Heart left ventricle (tissue), 13 donors: ENCODE measurements around the gene C1orf21.

ENCODE experiments used
- CTCF ChIP-seq, 12 donors: fragments of 200-600 bp; sonication (generic) in 4 of 12; IDR thresholded peaks; one replicate each; pipeline versions ENCODE4 v1.5.0 to v1.8.0; 2018 to 2022; ENCODE audit warnings: antibody characterized with exemption in 12 of 12, mild to moderate bottlenecking in 5 of 12
- POLR2A ChIP-seq, 2 donors: fragments of 450-650 bp; IDR thresholded peaks; one replicate each; pipeline ENCODE4 v1.6.1; 2017; ENCODE audit warnings: antibody characterized with exemption in 2 of 2, mild to moderate bottlenecking in 2 of 2, moderate library complexity in 2 of 2
- donor health status: ischemic (EF 13 %, LVEDD 7.1; RV severe dilation, severe dysfunction).
- donor health status: DM: no; HTN: yes; CAD: no.
- donor health status: DM: no; HTN: no; CAD: no.
- donor health status: ischemic (EF 25% LVEDD 6.9; RV normal size, moderate dysfunction).
- donor health status: ischemic (EF 25% LVEDD 5.7; RV mildly dilated, moderate dysfunction).
- donor health status: ischemic (EF 35%, LVEDD 5.7; RV mildly dilated, moderate dysfunction).
- donor health status: nonischemic (EF 11% LVEDD 7.7; RV severe dilation, severe dysfunction).
- donor health status: DM: yes; HTN: yes; CAD: no.
- donor health status: PGD.
- donor health status: ischemic (EF 29% LVEDD 5.4; RV normal size, mild dysfunction).
- donor health status: nonischemic (EF 23%, LVEDD 6.1; RV moderate dilation, normal function).

GRCh38 chr1:184422490-184423233 is 35.8 kb downstream of the C1orf21 start:
- TF ChIP-seq POLR2A (IDR thresholded peaks at IDR 0.05) (no peak), CTCF (IDR thresholded peaks at IDR 0.05) (no peak)
